GM23338 (cell line): ENCODE data around the gene ETV4. TPM values are rescaled to one million over a fixed set of nuclear protein-coding genes. Genes with fewer than 3 reads are reported as not detected.

Experiments
- ATAC-seq: fragments of 200-7000 bp; cut with Tn5 transposase; 3 replicates; pipeline ENCODE4 v1.9.1; 2020
- DNase-seq: peaks from one replicate; pipeline ENCODE4 v3.0.0-alpha.2; 2015; ENCODE audit warnings: low spot score
- H2AFZ ChIP-seq: fragments of 200-600 bp; sonication (generic); 2 replicates; pipeline ENCODE4 v1.8.0; 2016; ENCODE audit warnings: antibody characterized with exemption, mild to moderate bottlenecking, moderate library complexity
- H3F3A ChIP-seq: fragments of 200-600 bp; sonication (generic); replicated peaks from 2 replicates; pipeline ENCODE4 v1.8.0; 2017; ENCODE audit warnings: antibody characterized with exemption, mixed run types, low read depth
- H3K27ac ChIP-seq: fragments of 200-600 bp; sonication (generic); 2 replicates; pipeline ENCODE4 v1.6.1; 2016; ENCODE audit warnings: low read depth
- H3K27me3 ChIP-seq: fragments of 200-600 bp; sonication (generic); 2 replicates; pipeline ENCODE4 v1.8.0; 2016; ENCODE audit warnings: mild to moderate bottlenecking, mixed run types, moderate library complexity; ENCODE audit not compliant: insufficient read depth
- H3K36me3 ChIP-seq: fragments of 200-600 bp; sonication (generic); 2 replicates; pipeline ENCODE4 v1.8.0; 2016; ENCODE audit warnings: mild to moderate bottlenecking; ENCODE audit not compliant: insufficient read depth
- H3K4me1 ChIP-seq: fragments of 200-600 bp; sonication (generic); 2 replicates; pipeline ENCODE4 v1.8.0; 2016; ENCODE audit warnings: mild to moderate bottlenecking, moderate library complexity; ENCODE audit not compliant: insufficient read depth
- H3K4me2 ChIP-seq: fragments of 200-600 bp; sonication (generic); 2 replicates; pipeline ENCODE4 v1.7.1; 2017; ENCODE audit warnings: mixed run types
- H3K4me3 ChIP-seq: fragments of 200-600 bp; sonication (generic); 2 replicates; pipeline ENCODE4 v1.6.1; 2016; ENCODE audit warnings: mixed run types
- H3K79me2 ChIP-seq: fragments of 200-600 bp; sonication (generic); replicated peaks from 2 replicates; pipeline ENCODE4 v1.8.0; 2017; ENCODE audit warnings: mild to moderate bottlenecking; ENCODE audit not compliant: insufficient read depth
- H3K9me2 ChIP-seq: fragments of 200-600 bp; sonication (generic); 2 replicates; pipeline ENCODE4 v1.8.0; 2017; ENCODE audit not compliant: insufficient read depth
- H4K20me1 ChIP-seq: fragments of 200-600 bp; sonication (generic); replicated peaks from 2 replicates; pipeline ENCODE4 v1.8.0; 2017; ENCODE audit warnings: mild to moderate bottlenecking; ENCODE audit not compliant: insufficient read depth
- H3K27ac Mint-ChIP-seq: 2 replicates; pipeline ENCODE4 v1.8.0; 2020; ENCODE audit warnings: inconsistent platforms, mild to moderate bottlenecking, moderate library complexity, mixed read lengths
- H3K27me3 Mint-ChIP-seq: 3 replicates; pipeline ENCODE4 v1.8.0; 2022; ENCODE audit warnings: low read depth, mild to moderate bottlenecking, moderate library complexity, mixed read lengths, inconsistent platforms; ENCODE audit not compliant: insufficient read depth, poor library complexity
- H3K36me3 Mint-ChIP-seq: 3 replicates; pipeline ENCODE4 v1.8.0; 2021; ENCODE audit warnings: low read depth, mild to moderate bottlenecking, inconsistent platforms, moderate library complexity, mixed read lengths
- H3K4me1 Mint-ChIP-seq: 3 replicates; pipeline ENCODE4 v1.8.0; 2020; ENCODE audit warnings: mild to moderate bottlenecking, inconsistent platforms, mixed read lengths
- H3K4me3 Mint-ChIP-seq: 3 replicates; pipeline ENCODE4 v1.8.0; 2021; ENCODE audit warnings: moderate library complexity, mild to moderate bottlenecking, inconsistent platforms, mixed read lengths
- H3K9me3 Mint-ChIP-seq: 3 replicates; pipeline ENCODE4 v1.8.0; 2020; ENCODE audit warnings: moderate library complexity, mild to moderate bottlenecking, inconsistent platforms, mixed read lengths
- CREB1 ChIP-seq: fragments of 250-450 bp; sonication (Bioruptor Pico); IDR thresholded peaks from 2 replicates; pipeline ENCODE4 v1.5.0; 2020; ENCODE audit warnings: low read depth, mild to moderate bottlenecking, moderate library complexity
- CTCF ChIP-seq, 2 experiments: fragments of 200-600 bp in 1 of 2; sonication (generic) in 1 of 2; conservative IDR thresholded peaks; 2 replicates each; pipeline versions ENCODE4 v1.5.1 to v1.6.1; 2016 to 2017; ENCODE audit warnings: antibody characterized with exemption in 2 of 2, low read depth in 2 of 2, mild to moderate bottlenecking in 2 of 2, moderate library complexity in 1 of 2
- ETS1 ChIP-seq: IDR thresholded peaks from 2 replicates; pipeline ENCODE4 v1.6.1; 2016; ENCODE audit warnings: antibody characterized with exemption
- EZH2phosphoT487 ChIP-seq: fragments of 200-600 bp; sonication (generic); IDR thresholded peaks from one replicate; pipeline ENCODE4 v1.8.1; 2018; ENCODE audit warnings: antibody characterized with exemption; ENCODE audit not compliant: unreplicated experiment
- JUNB ChIP-seq: IDR thresholded peaks from one replicate; pipeline ENCODE4 v1.6.1; 2016; ENCODE audit warnings: antibody characterized with exemption; ENCODE audit not compliant: unreplicated experiment
- NANOG ChIP-seq: IDR thresholded peaks from 2 replicates; pipeline ENCODE4 v1.6.1; 2016; ENCODE audit warnings: antibody characterized with exemption, borderline replicate concordance
- POLR2AphosphoS5 ChIP-seq: IDR thresholded peaks from 2 replicates; pipeline ENCODE4 v1.6.1; 2016; ENCODE audit warnings: antibody characterized with exemption, low read depth
- STAT1 ChIP-seq: IDR thresholded peaks from one replicate; pipeline ENCODE4 v1.6.1; 2016; ENCODE audit warnings: antibody characterized with exemption; ENCODE audit not compliant: unreplicated experiment
- ZNF114 ChIP-seq: fragments of 250-450 bp; sonication (Bioruptor Pico); IDR thresholded peaks from 2 replicates; pipeline ENCODE4 v1.5.0; 2020; ENCODE audit warnings: mild to moderate bottlenecking, moderate library complexity
- polyA plus RNA-seq: library from polyadenylated mRNA; unstranded; fragments of >200 nt; fragmentation: Nextera tagmentation; extraction: Ambion mirVana; gene quantifications from 2 replicates; pipeline ENCODE4 v1.2.1, GENCODE V29; 2016
- total RNA-seq: library from RNA; depleted of rRNA; stranded (reverse); fragments of >200 nt; shearing (Covaris generic); gene quantifications from 2 replicates; pipeline ENCODE4 v1.2.3, GENCODE V29; 2014
- TF ChIP-seq, protein P1 (sequence below): fragments of 250-450 bp; sonication (Bioruptor Pico); IDR thresholded peaks from 2 replicates; pipeline ENCODE4 v1.5.0; 2020; ENCODE audit warnings: mild to moderate bottlenecking, moderate library complexity

ETV4 gene
- total and polyA plus RNA-seq, 2 experiments from 2014 or later, result 97.2 to 149 TPM

GRCh38 chr17:43543300-43543699 lies 2.8 kb downstream of the ETV4 start:
- peaks cover 10% of the 10 kb centered on the region; the same call in 1 of the 2 replicates for H3F3A ChIP-seq
- Mint-ChIP-seq H3K27ac (no peak overlapping the region), H3K4me1 (peaks cover 72% of the 10 kb centered on the region), H3K4me3 (peak overlapping the region; percentile 99), H3K36me3 (peaks cover 31% of the 10 kb centered on the region), H3K9me3 (no peaks in the 10 kb centered on the region; the same call in 2 of the 3 replicates), H3K27me3 (peaks cover 29% of the 10 kb centered on the region)
- no peaks in the 10 kb centered on the region for H3K36me3 ChIP-seq
- peak overlapping the region; percentile 74 for H3K4me3 ChIP-seq
- H3K27me3 ChIP-seq, result 0 out of 2 replicates have a peak, but pooled peaks cover 13% of the 10 kb centered on the region
- H2AFZ ChIP-seq, result no peak overlapping the region
- peaks cover 69% of the 10 kb centered on the region for H3K4me1 ChIP-seq
- peak; percentile 47 for TF ChIP-seq POLR2AphosphoS5
- TF ChIP-seq CREB1, result no peak
- TF ChIP-seq EZH2phosphoT487, result no peak
- H3K9me2 ChIP-seq, result no peaks in the 10 kb centered on the region
- peaks cover 66% of the 10 kb centered on the region for H3K79me2 ChIP-seq
- ATAC-seq (no peak), DNase-seq (peak; percentile 49)
- peaks cover 30% of the 10 kb centered on the region for H4K20me1 ChIP-seq
- H3K4me2 ChIP-seq, result peak overlapping the region; percentile 90
- H3K27ac ChIP-seq, result peak overlapping the region; percentile 61; the same call in 1 of the 2 replicates

GRCh38 chr17:43542859-43543258 lies 3.3 kb downstream of the ETV4 start:
- Histone ChIP-seq H3K4me1 (peaks cover 71% of the 10 kb centered on the region), H3K36me3 (no peaks in the 10 kb centered on the region), H3K27ac (peak overlapping the region; percentile 61; the same call in 1 of the 2 replicates), H3F3A (peaks cover 10% of the 10 kb centered on the region; the same call in 1 of the 2 replicates), H3K4me2 (peak overlapping the region; percentile 90), H3K4me3 (peak overlapping the region; percentile 74), H4K20me1 (peaks cover 32% of the 10 kb centered on the region), H3K79me2 (peaks cover 71% of the 10 kb centered on the region), H3K27me3 (0 out of 2 replicates have a peak, but pooled peaks cover 11% of the 10 kb centered on the region), H3K9me2 (no peaks in the 10 kb centered on the region), H2AFZ (no peak overlapping the region)
- peaks cover 25% of the 10 kb centered on the region for H3K27me3 Mint-ChIP-seq
- no peak for ATAC-seq
- H3K4me3 Mint-ChIP-seq, result peak overlapping the region; percentile 99
- H3K36me3 Mint-ChIP-seq, result peaks cover 31% of the 10 kb centered on the region
- peak; percentile 32 for DNase-seq
- H3K4me1 Mint-ChIP-seq, result peaks cover 71% of the 10 kb centered on the region
- no peaks in the 10 kb centered on the region; the same call in 2 of the 3 replicates for H3K9me3 Mint-ChIP-seq
- peak overlapping the region; percentile 70 for H3K27ac Mint-ChIP-seq
- TF ChIP-seq POLR2AphosphoS5 (no peak), CREB1 (no peak), STAT1 (no peak), NANOG (no peak), JUNB (no peak), ZNF114 (CRISPR knock-in tag) (no peak), ETS1 (no peak), CTCF (conservative IDR thresholded peaks at IDR 0.05; ENCODE audit: low read depth in 2 of 2) (no peak)
- TF ChIP-seq, protein P1, sequence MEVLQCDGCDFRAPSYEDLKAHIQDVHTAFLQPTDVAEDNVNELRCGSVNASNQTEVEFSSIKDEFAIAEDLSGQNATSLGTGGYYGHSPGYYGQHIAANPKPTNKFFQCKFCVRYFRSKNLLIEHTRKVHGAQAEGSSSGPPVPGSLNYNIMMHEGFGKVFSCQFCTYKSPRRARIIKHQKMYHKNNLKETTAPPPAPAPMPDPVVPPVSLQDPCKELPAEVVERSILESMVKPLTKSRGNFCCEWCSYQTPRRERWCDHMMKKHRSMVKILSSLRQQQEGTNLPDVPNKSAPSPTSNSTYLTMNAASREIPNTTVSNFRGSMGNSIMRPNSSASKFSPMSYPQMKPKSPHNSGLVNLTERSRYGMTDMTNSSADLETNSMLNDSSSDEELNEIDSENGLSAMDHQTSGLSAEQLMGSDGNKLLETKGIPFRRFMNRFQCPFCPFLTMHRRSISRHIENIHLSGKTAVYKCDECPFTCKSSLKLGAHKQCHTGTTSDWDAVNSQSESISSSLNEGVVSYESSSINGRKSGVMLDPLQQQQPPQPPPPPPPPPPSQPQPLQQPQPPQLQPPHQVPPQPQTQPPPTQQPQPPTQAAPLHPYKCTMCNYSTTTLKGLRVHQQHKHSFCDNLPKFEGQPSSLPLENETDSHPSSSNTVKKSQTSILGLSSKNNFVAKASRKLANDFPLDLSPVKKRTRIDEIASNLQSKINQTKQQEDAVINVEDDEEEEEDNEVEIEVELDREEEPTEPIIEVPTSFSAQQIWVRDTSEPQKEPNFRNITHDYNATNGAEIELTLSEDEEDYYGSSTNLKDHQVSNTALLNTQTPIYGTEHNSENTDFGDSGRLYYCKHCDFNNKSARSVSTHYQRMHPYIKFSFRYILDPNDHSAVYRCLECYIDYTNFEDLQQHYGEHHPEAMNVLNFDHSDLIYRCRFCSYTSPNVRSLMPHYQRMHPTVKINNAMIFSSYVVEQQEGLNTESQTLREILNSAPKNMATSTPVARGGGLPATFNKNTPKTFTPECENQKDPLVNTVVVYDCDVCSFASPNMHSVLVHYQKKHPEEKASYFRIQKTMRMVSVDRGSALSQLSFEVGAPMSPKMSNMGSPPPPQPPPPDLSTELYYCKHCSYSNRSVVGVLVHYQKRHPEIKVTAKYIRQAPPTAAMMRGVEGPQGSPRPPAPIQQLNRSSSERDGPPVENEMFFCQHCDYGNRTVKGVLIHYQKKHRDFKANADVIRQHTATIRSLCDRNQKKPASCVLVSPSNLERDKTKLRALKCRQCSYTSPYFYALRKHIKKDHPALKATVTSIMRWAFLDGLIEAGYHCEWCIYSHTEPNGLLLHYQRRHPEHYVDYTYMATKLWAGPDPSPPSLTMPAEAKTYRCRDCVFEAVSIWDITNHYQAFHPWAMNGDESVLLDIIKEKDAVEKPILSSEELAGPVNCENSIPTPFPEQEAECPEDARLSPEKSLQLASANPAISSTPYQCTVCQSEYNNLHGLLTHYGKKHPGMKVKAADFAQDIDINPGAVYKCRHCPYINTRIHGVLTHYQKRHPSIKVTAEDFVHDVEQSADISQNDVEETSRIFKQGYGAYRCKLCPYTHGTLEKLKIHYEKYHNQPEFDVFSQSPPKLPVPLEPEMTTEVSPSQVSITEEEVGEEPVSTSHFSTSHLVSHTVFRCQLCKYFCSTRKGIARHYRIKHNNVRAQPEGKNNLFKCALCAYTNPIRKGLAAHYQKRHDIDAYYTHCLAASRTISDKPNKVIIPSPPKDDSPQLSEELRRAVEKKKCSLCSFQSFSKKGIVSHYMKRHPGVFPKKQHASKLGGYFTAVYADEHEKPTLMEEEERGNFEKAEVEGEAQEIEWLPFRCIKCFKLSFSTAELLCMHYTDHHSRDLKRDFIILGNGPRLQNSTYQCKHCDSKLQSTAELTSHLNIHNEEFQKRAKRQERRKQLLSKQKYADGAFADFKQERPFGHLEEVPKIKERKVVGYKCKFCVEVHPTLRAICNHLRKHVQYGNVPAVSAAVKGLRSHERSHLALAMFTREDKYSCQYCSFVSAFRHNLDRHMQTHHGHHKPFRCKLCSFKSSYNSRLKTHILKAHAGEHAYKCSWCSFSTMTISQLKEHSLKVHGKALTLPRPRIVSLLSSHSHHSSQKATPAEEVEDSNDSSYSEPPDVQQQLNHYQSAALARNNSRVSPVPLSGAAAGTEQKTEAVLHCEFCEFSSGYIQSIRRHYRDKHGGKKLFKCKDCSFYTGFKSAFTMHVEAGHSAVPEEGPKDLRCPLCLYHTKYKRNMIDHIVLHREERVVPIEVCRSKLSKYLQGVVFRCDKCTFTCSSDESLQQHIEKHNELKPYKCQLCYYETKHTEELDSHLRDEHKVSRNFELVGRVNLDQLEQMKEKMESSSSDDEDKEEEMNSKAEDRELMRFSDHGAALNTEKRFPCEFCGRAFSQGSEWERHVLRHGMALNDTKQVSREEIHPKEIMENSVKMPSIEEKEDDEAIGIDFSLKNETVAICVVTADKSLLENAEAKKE (CRISPR knock-in tag), result no peak
